HepG2 (cell line): ENCODE results near the gene WNT2. TPM values are rescaled to one million over a fixed set of nuclear protein-coding genes. Genes with fewer than 3 reads are reported as not detected.

Source experiments
- ATAC-seq: fragments of 200-7000 bp; cut with Tn5 transposase; 3 replicates; pipeline ENCODE4 v1.9.1; 2020; ENCODE audit warnings: mild to moderate bottlenecking, moderate library complexity
- BruUV-seq: library from RNA; stranded (reverse); fragments of 400-500 nt; replicated peaks from 2 replicates; lab custom pipeline; 2021; lab: Mats Ljungman, UMichigan
- CTCF ChIA-PET: fragments of 300-600 bp; formaldehyde crosslinking; extraction: SDS; loops from one replicate; lab custom pipeline; 2021; ENCODE audit warnings: low total read pairs, inconsistent platforms, low intra/inter-chr PET ratio; lab: Yijun Ruan, JAX
- POLR2A ChIA-PET: fragments of 350-600 bp; sonication (Branson Sonifier 250); formaldehyde crosslinking; loops from one replicate; lab custom pipeline; 2020; ENCODE audit warnings: antibody characterized with exemption, inconsistent platforms; lab: Yijun Ruan, JAX
- DNase-seq: peaks from one replicate; pipeline ENCODE4 v3.0.0-alpha.2; 2015; ENCODE audit warnings: low spot score
- FAIRE-seq: peaks from 3 replicates; lab custom pipeline; 2011; peaks lifted over from hg19 to GRCh38; lab: Jason Lieb, UNC
- H2AFZ ChIP-seq: one replicate; pipeline ENCODE4 v1.6.1; 2011; ENCODE audit warnings: low read length, inconsistent platforms
- H3K27ac ChIP-seq: fragments of 300-600 bp; 3 replicates; pipeline ENCODE4 v1.8.0; 2011; ENCODE audit warnings: mixed run types, mild to moderate bottlenecking, mixed read lengths, low read length, inconsistent platforms; ENCODE audit not compliant: insufficient read depth; ENCODE audit errors: extremely low read length
- H3K27me3 ChIP-seq, 2 experiments: fragments of 200-600 bp in 1 of 2; 2 replicates in 1 of 2; 3 replicates in 1 of 2; pipeline versions ENCODE4 v1.6.0 to v1.8.0; 2011; ENCODE audit warnings: low read length in 2 of 2, mild to moderate bottlenecking in 2 of 2, moderate library complexity in 2 of 2, inconsistent platforms in 1 of 2; ENCODE audit not compliant: insufficient read depth in 2 of 2, control insufficient read depth in 1 of 2
- H3K36me3 ChIP-seq, 2 experiments: fragments of 200-600 bp in 1 of 2; replicated peaks in 1 of 2; 2 replicates in 1 of 2; 3 replicates in 1 of 2; pipeline versions ENCODE4 v1.5.1 to v1.8.0; 2011; ENCODE audit warnings: low read length in 2 of 2, inconsistent platforms in 1 of 2; ENCODE audit not compliant: insufficient read depth in 2 of 2, control insufficient read depth in 1 of 2
- H3K4me1 ChIP-seq: 2 replicates; pipeline ENCODE4 v1.5.1; 2012; ENCODE audit warnings: low read length, inconsistent platforms; ENCODE audit not compliant: insufficient read depth
- H3K4me2 ChIP-seq: 2 replicates; pipeline ENCODE4 v1.6.0; 2011; ENCODE audit warnings: low read depth, low read length, inconsistent platforms
- H3K4me3 ChIP-seq, 3 experiments: fragments of 200-600 bp in 1 of 3; sonication (generic), shearing (Covaris generic) in 1 of 3; replicated peaks in 1 of 3; 2 replicates each; pipeline ENCODE4 v1.5.1; 2011 to 2016; ENCODE audit warnings: low read length in 3 of 3, inconsistent platforms in 2 of 3, low read depth in 2 of 3, mild to moderate bottlenecking in 2 of 3, control low read depth in 1 of 3, mixed read lengths in 1 of 3; ENCODE audit not compliant: insufficient read depth in 1 of 3
- H3K79me2 ChIP-seq: one replicate; pipeline ENCODE4 v1.6.1; 2011; ENCODE audit warnings: low read length, inconsistent platforms; ENCODE audit not compliant: insufficient read depth
- H3K9ac ChIP-seq: 2 replicates; pipeline ENCODE4 v1.6.0; 2011; ENCODE audit warnings: mild to moderate bottlenecking, low read depth, low read length, inconsistent platforms; ENCODE audit not compliant: insufficient read depth
- H3K9me3 ChIP-seq: 2 replicates; pipeline ENCODE4 v1.5.1; 2012; ENCODE audit warnings: mild to moderate bottlenecking, low read length
- H4K20me1 ChIP-seq: 2 replicates; pipeline ENCODE4 v1.6.0; 2011; ENCODE audit warnings: inconsistent platforms, mild to moderate bottlenecking, low read length, moderate library complexity; ENCODE audit not compliant: insufficient read depth
- BRCA1 ChIP-seq: sonication (generic); formaldehyde crosslinking; IDR thresholded peaks from 2 replicates; pipeline ENCODE4 v1.4.0; 2020; ENCODE audit warnings: missing genetic modification reagents
- FOXP1 ChIP-seq, 2 experiments: fragments of 450-650 bp in 1 of 2; IDR thresholded peaks; 2 replicates each; pipeline ENCODE4 v1.6.1; 2017 to 2018; ENCODE audit warnings: antibody characterized with exemption in 1 of 2
- HES4 ChIP-seq: sonication (generic); formaldehyde crosslinking; IDR thresholded peaks from 2 replicates; pipeline ENCODE4 v1.9.0; 2021; ENCODE audit warnings: mild to moderate bottlenecking, missing genetic modification reagents, borderline replicate concordance
- KAT7 ChIP-seq: IDR thresholded peaks from 2 replicates; pipeline ENCODE4 v1.6.1; 2018; ENCODE audit warnings: borderline replicate concordance, missing compliant biosample characterization
- MAFK ChIP-seq, 2 experiments: IDR thresholded peaks in 1 of 2; conservative IDR thresholded peaks in 1 of 2; 2 replicates each; pipeline ENCODE4 v1.6.1; 2011; ENCODE audit warnings: improper control_type of control experiment in 2 of 2, low read length in 2 of 2
- RAD21 ChIP-seq: fragments of 450-650 bp; formaldehyde crosslinking; IDR thresholded peaks from 2 replicates; pipeline ENCODE4 v1.5.0; 2020; ENCODE audit warnings: mild to moderate bottlenecking
- SMAD1 ChIP-seq: sonication (generic); formaldehyde crosslinking; IDR thresholded peaks from 2 replicates; pipeline ENCODE4 v1.4.0; 2020; ENCODE audit warnings: missing genetic modification reagents, low read depth, mild to moderate bottlenecking, borderline replicate concordance
- SP2 ChIP-seq: sonication (generic); formaldehyde crosslinking; IDR thresholded peaks from 2 replicates; pipeline ENCODE4 v1.5.1; 2020; ENCODE audit warnings: mild to moderate bottlenecking, missing genetic modification reagents
- ZNF253 ChIP-seq: sonication (generic); formaldehyde crosslinking; IDR thresholded peaks from 2 replicates; pipeline ENCODE4 v1.8.0; 2022; ENCODE audit warnings: mild to moderate bottlenecking, missing genetic modification reagents, borderline replicate concordance
- ZNF446 ChIP-seq: sonication (generic); formaldehyde crosslinking; IDR thresholded peaks from 2 replicates; pipeline ENCODE4 v1.5.0; 2020; ENCODE audit warnings: mild to moderate bottlenecking, missing genetic modification reagents
- WGBS: methylation state at CpG from one replicate; pipeline ENCODE4 v1.1.6; 2017; ENCODE audit warnings: low lambda C conversion rate; 5-methylcytosine and 5-hydroxymethylcytosine counted together
- in situ Hi-C: cut with HindIII; loops from 2 replicates; pipeline ENCODE4 v1.10.0; 2017; ENCODE audit warnings: low pct_unique_long_range_greater_than_20kb; ENCODE audit not compliant: extremely low pct_ligation_motif_present
- intact Hi-C: fragments of 100-400 bp; cut with micrococcal nuclease; formaldehyde crosslinking; loops from one replicate; pipeline ENCODE4 v1.10.0; 2022; ENCODE audit not compliant: unreplicated experiment
- polyA plus RNA-seq, 8 experiments: library from polyadenylated mRNA; depleted of rRNA in 3 of 8; stranded (reverse) in 7 of 8; unstranded in 1 of 8; fragments of >200 nt; fragmentation: Illumina TruSeq in 4 of 8; extraction: Trizol in 4 of 8; gene quantifications; 2 replicates each; pipeline versions ENCODE4 v1.2.1 to v1.2.3, GENCODE V29; 2011 to 2016; ENCODE audit warnings: low read depth in 4 of 8, missing spikeins in 1 of 8, mixed read lengths in 1 of 8; ENCODE audit not compliant: insufficient read depth in 1 of 8
- total RNA-seq, 5 experiments: library from RNA; depleted of rRNA; stranded (reverse); fragments of >200 nt; fragmentation: Illumina TruSeq; extraction: Trizol; gene quantifications; 2 replicates each; pipeline ENCODE4 v1.2.3, GENCODE V29; 2016; ENCODE audit warnings: low read depth in 1 of 5
- TF ChIP-seq, protein P1 (sequence below): sonication (generic); formaldehyde crosslinking; conservative IDR thresholded peaks from 2 replicates; pipeline ENCODE4 v1.4.0; 2020; ENCODE audit warnings: missing genetic modification reagents

The WNT2 gene
- total and polyA plus RNA-seq, 2 of the 13 experiments (the other 11 are each of a cell fraction or from before 2014, with no cell fraction given), result not detected

DNA sequence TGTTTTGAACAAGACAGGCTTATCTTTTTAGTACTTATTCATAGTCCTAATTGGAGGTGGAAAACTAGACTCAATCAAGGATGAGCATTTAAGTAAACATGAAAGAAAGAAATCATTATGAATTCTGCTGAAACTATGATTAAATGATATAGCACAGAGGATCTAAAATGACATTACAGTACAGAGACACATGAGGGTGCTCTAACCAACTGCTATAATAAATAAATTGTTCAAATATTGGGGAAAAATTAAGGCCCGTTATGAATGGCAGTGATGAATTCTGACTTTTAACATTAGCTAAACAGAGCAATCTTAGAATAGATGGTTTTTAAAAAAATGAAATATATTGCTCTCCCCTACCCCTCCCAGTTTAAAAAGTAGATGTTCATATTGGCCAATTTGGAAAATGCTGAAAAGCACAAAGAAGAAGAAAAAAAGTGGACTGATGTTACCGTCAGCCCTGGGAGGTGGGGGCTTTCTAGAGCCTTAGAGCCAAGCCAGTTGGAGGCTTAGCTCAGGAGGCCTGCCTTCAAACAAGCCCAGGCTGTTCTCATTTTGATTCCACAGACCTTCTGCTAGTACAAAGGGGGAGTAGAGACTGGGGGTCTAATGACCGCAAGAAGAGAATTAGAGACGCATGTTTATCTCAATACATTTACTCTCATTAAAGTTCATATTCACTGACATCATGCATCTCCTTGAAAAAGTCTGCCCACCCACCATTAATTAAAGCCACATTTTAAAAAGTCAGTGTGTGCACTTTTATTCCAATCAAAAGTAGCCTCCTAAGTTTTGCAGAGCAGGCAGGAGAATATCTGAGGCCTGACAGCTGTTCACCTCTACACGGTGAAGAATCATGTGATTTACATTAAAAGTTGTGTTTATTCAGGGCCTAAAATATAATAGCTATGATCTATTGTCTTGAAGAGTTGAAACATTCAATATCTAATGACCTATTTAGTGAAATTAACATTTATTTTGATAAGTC is 10.0 kb downstream of the WNT2 start:
- POLR2A ChIA-PET, result no interaction called here
- H3K4me2 ChIP-seq, result no peak overlapping the region
- H3K9ac ChIP-seq, result no peak overlapping the region
- in situ Hi-C loops, result no loop called here
- no peak for FAIRE-seq
- H3K4me3 ChIP-seq, result no peak overlapping the region
- H2AFZ ChIP-seq, result no peak overlapping the region
- 19% methylated on average over 5 of the region's 5 CpGs for WGBS
- no peak overlapping the region for H3K27ac ChIP-seq
- ATAC-seq, result no peak
- no peaks in the 10 kb centered on the region for H3K36me3 ChIP-seq
- no peaks in the 10 kb centered on the region for H3K4me1 ChIP-seq
- CTCF ChIA-PET, result no interaction called here
- no peaks in the 10 kb centered on the region for H3K79me2 ChIP-seq
- H3K27me3 ChIP-seq, result peaks cover 0 to 4% of the 10 kb centered on the region in 2 experiments; a peak in 1 of 5 replicates
- H3K9me3 ChIP-seq, result no peaks in the 10 kb centered on the region
- no peak for DNase-seq
- no TSS peak for BruUV-seq
- TF ChIP-seq RAD21 (CRISPR knock-in tag) (no peak), MAFK (conservative IDR thresholded peaks at IDR 0.05 in 1 of 2, IDR thresholded peaks at IDR 0.05 in 1 of 2; ENCODE audit: low read length in 2 of 2) (no peak), SMAD1 (CRISPR knock-in tag) (no peak), KAT7 (CRISPR knock-in tag) (no peak), HES4 (CRISPR knock-in tag) (no peak), FOXP1 (IDR thresholded peaks at IDR 0.05) (no peak), FOXP1 (CRISPR knock-in tag; IDR thresholded peaks at IDR 0.05) (no peak), ZNF253 (CRISPR knock-in tag) (no peak), ZNF446 (CRISPR knock-in tag) (no peak), BRCA1 (no peak), SP2 (CRISPR knock-in tag) (no peak)
- TF ChIP-seq, protein P1, sequence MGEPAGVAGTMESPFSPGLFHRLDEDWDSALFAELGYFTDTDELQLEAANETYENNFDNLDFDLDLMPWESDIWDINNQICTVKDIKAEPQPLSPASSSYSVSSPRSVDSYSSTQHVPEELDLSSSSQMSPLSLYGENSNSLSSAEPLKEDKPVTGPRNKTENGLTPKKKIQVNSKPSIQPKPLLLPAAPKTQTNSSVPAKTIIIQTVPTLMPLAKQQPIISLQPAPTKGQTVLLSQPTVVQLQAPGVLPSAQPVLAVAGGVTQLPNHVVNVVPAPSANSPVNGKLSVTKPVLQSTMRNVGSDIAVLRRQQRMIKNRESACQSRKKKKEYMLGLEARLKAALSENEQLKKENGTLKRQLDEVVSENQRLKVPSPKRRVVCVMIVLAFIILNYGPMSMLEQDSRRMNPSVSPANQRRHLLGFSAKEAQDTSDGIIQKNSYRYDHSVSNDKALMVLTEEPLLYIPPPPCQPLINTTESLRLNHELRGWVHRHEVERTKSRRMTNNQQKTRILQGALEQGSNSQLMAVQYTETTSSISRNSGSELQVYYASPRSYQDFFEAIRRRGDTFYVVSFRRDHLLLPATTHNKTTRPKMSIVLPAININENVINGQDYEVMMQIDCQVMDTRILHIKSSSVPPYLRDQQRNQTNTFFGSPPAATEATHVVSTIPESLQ (CRISPR knock-in tag), result no peak
- TF ChIP-seq, all 625 proteins: peak for 0
- intact Hi-C loops, result no loop called here
- H4K20me1 ChIP-seq, result no peaks in the 10 kb centered on the region
